HG03066 (cell line): ENCODE data around the gene ERBB4.
"Not testable (repeated sequence)": the region's sequence is repeated elsewhere in the genome, so short reads cannot be mapped to it uniquely, and the experiment has no call there.

Experiments
- ATAC-seq: cut with Tn5 transposase; IDR thresholded peaks from one replicate; pipeline ENCODE4 v1.9.1; 2021; ENCODE audit warnings: low read depth; ENCODE audit not compliant: unreplicated experiment

Gene ERBB4

DNA sequence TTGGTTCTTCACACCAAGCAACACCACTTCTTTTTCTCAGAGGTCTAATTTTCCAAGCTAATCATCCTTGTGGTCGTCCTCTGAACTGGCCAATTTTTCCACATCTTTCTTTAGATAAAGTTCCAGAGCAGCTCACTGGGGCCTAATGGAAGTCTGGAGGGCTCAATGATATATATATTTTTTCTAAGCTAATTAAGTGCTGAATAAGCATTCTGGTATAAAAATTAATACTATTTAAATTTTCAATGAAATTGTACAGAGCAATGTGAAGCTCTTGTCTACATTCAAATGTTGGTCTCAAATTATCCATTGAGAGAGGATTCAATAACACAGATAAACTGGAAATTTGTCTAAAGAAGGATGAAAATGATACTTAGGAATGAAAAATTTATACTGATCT is 866.6 kb downstream of the ERBB4 start:
- no peak for ATAC-seq

DNA sequence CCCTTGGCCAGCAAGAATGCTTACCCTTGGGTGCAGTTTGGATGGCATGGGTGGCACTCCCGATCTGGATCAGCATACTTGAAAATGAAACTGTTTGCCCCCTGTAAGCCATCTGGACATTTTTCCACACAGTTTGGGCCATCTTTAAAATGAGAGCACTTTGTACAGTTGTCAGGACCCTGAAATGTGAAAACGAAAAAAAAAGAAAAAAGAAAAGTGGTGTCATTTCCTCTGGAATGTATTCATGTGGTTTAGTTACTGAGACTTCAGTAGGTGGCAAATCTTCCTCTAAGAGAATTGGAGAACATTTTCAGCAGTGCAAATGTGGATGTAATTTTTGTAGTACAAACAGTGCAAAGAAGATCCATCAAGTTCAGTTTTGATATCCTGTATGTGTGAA is 873.3 kb downstream of the ERBB4 start:
- no peak for ATAC-seq

DNA sequence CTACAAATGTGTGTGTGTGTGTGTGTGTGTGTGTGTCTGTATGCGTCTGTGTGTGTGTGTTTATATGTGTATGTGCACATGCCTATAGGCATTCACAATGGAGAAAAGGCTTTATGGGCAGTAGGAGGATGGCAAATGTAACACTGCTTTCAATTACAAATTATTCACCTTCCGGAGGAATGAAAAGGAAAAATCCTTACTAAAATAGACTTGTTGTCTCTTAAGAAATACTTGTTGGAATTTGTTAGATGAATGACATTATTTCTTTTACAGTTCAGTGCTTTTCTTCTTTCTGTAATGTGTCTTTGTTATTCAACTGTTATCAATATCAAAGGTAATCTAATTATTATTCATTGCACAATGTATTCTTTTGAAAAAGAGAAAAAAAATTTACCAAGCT is 874.3 kb downstream of the ERBB4 start:
- no peak for ATAC-seq

DNA sequence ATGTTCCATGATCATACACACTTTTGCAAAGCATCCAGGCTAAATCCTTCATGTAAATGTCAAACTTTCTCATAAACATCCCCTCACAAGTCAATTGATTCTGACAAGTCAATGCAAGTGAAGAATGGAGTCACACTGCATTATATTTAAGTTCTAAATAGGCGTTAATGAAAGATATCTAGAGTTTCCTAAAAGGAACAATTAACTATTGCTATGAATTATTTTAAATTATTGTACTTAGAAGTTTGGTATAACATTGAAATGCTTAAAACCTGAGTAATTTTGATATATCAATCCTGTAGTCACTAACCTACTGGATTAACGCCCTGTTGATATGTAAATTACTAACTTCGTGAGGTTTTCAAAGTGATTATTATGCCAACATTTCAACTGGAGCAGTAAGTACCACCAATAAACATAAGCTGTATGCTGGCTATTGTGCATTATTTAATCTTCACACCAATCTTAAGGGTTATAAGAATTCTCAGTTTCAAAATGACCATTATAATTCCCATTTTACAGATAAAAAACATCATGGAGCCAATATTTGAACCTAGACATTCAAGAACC is 884.3 kb downstream of the ERBB4 start:
- ATAC-seq = no peak

DNA sequence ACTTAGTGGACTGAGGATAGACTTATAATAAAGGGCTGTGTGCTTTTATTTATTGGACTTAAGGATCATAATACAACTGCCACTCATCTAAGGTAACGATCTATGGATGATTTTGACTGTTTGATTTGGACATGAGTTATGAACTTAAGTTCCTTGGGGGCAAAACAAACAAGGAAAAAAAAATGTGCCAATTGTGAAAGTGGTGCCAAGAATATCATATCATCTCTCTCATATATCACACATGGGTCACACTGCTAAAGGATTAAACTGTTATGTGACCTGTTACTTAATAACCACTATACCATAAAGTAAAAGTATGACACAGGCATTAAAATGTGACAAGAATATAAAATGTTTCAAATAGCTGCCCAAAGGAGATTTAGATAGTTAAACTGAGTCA is 886.3 kb downstream of the ERBB4 start:
- ATAC-seq = no peak

DNA sequence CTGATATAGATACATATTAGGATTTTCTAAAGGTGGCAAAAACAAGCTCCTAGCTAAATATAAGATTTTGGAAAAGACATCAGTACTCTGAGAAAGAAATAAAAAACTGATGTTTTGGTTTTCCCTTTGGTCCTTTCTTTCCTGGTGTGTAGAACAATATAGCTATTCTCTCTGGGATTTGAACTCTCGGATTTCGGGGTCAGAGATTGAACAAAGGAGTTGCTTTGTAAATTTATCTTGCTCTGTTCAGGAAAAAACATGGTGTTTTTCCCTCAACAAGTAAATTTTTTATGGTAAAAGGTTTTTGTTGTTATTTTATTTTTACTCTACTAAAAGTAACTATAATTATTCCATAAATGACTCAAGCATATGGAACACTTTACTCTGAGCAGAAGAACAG is 889.3 kb downstream of the ERBB4 start:
- no peak for ATAC-seq

DNA sequence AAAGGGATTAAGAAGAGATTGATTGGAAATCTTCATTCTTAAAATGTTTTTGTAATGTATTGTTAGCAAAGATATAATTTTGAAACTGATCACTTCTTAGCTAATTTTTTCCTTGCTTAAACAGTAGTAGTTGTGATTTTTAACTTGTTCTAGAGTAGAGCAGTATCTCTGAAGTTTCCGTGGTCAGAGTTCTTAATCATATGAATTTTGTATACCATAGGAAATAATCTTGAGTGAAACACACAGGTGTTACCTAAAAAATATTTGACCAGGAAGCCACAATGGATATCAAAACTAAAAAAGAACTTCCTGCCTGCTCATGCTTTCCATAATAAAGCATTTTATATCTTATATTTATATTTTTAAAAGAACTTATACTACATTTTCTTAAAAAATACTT is 907.1 kb downstream of the ERBB4 start:
- no peak for ATAC-seq

DNA sequence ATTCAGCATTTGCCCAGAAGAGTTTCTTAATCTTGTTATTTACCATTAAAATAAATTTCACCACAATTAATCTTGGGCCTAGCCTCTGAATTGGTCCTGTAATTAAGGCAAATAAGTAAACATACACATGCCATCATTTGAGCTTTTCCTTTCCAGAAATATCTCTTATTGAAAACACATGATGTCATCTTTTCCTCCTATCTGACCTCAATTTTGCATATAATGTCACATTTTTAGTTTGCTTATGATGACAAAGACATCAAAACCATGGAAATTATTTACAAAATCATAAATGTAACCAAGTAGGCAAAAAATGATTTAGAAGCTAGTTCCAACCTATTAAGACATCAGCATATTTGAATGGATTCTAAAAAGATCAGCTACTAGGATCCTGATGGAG is 915.5 kb downstream of the ERBB4 start:
- no peak for ATAC-seq

DNA sequence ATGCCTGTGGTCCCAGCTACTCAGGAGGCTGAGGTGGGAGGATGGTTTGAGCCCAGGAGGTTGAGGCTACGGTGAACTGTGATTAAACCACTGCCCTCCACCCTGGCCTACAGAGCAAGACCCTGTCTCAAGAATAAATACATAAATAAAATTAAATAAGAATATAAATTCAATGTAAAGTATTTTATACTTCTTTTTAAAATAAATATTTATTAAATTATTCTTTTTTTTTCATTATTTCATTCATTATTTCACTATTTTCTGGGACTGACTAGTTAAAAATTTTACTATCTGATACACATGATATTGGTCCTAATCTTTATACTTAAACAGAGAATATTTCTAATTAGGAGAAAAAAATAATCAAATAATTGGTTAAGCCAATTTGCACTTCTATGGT is 917.6 kb downstream of the ERBB4 start:
- ATAC-seq = no peak

DNA sequence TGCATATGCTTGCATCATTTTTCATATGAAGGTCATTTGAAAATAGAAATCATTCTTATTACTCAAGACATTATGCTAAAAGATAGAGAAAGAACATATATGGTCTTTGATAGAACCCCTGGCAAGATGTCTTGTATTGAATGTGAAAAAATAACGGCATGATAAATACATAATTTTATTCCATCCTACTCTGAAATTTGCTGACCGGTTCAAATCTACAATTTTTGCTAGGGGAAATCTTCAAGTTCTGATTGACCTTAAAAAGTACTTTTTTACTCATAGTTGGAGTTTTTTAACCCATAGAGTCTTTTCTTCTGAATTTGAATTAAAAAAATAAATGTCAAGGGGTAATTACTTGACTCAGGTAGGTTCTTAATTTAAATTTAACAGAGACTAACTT is 920.8 kb downstream of the ERBB4 start:
- no peak for ATAC-seq

DNA sequence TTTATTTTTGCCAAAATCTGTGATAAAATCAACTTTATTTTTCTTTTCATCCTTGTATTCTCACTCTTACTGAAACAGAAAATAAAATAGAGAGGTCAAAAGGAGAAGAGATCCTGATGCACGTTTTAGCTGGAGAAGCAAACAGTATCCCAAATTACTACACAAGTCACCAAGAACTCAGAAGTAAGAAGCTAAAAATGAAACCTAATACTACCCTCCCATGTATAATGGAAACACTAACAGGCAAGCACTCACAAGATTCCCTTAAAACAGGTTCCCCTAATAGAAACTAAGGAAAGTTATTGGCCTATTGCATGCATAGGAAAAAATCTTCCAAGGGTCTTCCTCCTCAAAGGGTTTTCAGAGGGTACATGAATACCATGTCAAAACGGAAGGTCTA is 927.0 kb downstream of the ERBB4 start:
- ATAC-seq = no peak

DNA sequence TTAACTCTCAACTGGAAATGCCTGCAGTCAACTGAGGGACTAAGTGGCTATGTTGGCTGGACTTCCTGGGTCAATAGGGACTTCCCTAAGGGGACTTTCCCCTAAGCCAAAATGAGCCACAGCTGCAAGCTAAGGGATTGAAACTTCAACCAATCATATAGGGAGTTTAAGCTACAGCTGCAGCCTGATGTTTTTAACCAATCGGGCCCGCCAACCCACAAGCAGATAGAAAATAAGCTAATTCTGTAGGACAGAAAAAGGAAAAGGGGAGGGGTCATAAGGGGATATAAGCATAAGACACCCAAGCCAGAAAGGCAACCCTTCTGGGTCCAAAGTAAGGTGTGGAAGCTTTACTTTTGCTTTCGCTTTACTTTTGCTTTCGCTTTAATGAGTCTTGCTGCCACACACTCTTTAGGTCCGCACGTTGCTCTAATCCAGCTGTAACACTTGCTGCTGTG is 927.5 kb downstream of the ERBB4 start:
- ATAC-seq = no peak

DNA sequence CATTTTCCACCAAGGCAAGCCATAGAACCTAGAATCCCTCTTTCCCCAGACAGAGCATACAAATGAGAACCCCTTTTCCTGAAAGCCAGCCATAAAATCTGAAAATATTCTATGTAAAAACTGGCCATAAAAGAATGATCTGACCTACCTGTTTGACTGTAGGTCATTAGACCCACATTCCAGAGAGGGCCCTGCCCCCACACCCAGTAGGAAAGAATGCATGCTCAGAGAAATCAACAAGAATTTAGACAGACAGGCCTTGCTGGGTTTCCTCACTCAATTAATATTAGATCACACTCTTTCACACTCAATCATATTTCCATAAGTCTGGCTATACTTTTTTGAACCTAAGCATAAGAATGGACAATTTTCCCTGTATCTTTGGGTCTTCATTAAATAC is 929.5 kb downstream of the ERBB4 start:
- ATAC-seq = no peak

DNA sequence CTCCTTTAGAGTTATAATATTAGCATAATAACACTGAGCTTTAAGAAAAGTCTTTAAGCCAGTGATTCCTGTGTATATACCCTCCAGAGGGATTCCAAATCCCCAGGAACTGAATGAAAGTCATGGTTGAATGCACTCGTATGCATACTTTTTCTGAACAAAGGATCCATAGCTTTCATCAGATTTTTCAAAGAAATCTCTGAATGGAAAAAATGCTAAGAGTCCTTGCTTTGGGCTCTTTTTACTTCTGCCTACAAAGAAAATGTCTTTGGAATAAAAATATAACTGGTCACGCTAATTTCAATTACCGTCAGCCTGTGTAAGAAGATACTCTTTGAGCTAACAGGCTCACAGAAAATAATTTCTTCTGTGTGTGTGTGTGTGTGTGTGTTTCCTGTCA is 939.5 kb downstream of the ERBB4 start:
- no peak for ATAC-seq

DNA sequence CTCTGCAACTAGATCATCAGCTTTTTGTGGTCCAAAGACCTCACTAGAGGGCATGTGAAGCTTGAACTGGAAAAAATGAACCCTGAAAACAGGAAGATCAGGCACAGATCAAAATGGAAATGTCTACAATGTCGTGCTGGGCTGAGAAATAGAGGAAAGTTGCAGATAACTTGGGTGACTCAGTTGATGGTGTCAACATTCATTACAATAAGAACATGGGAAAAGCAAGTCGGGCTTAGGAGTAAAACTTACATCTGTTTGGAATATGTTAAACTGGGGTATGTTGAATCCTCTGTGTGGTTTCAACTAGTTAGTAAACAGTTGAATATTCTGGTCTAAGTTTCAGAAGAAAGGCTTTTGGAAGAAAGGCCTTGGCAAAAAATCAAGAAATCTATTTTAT is 940.4 kb downstream of the ERBB4 start:
- ATAC-seq = no peak

DNA sequence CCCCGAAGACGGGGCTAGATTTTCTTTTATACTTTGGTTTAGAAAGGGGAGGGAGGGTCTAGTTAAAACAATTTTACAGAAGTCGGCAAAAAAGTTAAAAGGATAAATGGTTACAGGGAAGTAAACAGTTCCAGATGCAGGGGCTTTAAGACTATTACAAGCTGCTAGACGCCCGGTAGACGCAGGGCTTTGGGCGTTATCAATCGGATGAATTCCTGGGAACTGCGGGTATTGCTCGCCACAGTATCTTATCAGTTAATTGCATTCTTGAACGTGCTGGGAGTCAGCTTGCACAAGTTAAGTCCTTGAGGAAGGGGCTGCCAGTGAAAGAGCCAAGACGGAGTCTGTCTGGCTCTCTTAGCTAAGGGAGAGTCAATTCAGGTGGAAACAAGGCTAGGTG is 946.6 kb downstream of the ERBB4 start:
- ATAC-seq = not testable (repeated sequence)

DNA sequence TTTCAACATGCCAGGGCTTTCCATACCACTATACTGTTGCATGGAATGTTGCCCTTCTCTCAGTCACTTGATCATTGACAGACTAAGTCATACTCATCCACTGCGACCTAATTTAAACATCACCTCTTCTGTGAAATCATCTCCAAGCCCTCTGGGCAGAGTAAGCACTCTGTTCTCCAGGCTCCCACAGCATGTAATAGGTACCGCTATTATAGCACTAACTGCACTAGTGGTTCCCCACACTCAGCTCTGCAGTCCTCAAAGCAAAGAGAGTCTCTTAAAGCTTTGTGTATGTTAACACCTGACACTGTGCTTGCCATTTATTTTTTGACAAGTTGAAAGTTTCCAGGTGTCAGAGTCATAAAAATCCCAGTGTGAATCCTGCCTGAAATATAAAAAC is 947.2 kb downstream of the ERBB4 start:
- no peak for ATAC-seq

DNA sequence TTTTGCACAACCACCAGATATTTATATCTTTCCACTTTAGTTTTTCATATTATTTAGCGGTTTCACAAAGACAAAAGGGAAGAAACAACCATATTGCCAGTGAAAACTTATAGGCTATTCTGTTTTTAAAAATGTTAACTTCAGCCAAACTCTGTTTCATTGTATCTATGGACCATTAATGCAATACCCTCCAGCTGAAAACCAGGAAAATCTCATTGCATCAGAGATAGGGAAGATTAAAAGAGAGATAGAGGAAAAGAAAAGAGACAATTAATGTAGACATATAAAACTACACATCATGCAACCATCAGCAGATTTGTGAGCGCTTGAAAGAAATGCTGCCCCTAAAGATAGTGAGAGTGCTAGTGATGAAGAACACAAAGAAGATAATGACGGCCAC is 970.2 kb downstream of the ERBB4 start:
- no peak for ATAC-seq

DNA sequence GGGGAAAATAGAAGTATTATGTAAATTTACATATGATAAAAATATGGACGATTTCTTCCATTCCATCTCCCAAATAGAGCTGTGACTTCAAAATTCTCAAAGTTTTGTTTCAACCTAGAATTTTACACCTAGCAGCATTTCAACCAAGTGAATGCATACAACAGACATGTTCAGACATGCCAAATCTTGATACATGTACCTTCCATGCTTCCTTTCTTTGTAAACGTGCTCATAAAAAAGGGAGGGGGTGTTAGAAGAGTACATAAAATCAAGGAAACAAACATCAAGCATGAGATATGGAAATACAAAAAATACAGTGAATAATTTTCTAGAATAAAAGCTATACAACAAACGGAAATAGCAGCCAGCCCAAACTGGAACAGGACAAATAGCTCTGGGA is 974.2 kb downstream of the ERBB4 start:
- ATAC-seq = no peak

DNA sequence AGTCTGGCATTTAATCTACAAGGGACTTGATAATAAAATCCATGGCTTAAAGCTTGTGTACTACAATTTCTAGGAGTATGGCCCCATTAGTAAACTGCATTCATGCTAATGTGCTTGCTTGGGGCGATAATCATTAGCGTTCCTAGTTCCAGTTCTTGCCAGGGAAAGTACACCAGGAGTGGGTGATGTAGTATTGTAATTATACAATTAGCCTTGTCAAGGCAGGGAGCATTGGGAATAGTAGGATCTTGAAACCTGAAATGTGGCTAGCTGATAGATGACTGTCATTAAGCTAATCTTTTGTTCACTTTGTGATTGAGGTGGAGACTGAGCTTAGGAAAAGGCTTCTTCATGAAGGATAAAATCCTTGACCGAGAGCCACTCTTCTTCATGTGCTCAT is 993.0 kb downstream of the ERBB4 start:
- ATAC-seq = no peak

DNA sequence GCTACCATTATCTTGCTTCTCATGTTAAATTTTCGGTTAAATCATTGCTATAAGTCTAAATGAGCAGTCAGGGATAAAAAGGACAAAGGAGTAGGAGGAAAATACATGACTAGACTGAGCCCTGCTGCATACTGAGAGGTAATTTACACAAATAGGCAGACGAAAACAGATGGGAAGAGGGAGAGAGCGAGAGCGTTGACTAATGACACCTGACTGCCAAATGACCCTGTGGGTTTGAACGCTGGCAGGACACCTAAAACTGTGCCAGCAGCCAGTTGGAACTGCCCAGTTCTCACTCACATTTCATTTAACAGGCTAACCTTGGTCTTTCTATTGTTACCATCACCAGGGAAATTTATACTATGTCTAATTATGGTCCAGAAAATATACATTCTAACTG is 1004.0 kb downstream of the ERBB4 start:
- ATAC-seq = no peak

DNA sequence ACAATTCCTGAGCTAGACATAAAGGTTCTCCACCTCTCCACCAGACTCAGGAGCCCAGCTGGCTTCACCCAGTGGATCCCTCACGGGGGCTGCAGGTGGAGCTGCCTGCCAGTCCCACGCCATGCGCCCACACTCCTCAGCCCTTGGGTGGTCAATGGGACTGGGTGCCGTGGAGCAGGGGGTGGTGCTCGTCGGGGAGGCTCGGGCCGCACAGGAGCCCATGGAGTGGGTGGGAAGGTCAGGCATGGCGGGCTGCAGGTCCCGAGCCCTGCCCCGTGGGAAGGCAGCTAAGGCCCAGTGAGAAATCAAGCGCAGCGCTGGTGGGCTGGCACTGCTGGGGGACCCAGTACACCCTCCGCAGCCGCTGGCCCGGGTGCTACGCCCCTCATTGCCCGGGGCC is 1014.4 kb downstream of the ERBB4 start:
- ATAC-seq = not testable (repeated sequence)

DNA sequence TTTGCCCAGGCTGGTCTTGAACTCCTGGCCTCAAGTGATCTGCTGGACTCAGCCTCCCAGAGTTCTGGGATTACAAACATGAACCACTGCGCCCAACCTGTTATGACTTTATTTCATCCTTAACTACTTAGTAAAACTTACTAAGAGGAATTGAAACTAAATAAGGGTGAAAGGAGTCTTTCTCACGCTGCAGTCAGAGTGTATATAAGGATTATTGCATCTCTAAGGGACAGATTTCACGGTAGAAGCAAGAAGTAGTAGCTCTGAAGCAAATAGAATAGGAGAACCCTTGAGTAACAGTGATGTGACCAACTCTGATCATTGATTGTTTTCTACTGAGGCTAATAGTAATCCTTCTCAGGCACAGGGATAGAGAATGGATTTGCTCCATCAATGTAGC is 1022.1 kb downstream of the ERBB4 start:
- ATAC-seq = no peak
